Eye (tissue), 1 donor: Measurements from ENCODE around the gene ADGRL2.

Source experiments
- DNase-seq: peaks from one replicate; pipeline ENCODE4 v3.0.0-alpha.2; 2015

Gene ADGRL2

DNA sequence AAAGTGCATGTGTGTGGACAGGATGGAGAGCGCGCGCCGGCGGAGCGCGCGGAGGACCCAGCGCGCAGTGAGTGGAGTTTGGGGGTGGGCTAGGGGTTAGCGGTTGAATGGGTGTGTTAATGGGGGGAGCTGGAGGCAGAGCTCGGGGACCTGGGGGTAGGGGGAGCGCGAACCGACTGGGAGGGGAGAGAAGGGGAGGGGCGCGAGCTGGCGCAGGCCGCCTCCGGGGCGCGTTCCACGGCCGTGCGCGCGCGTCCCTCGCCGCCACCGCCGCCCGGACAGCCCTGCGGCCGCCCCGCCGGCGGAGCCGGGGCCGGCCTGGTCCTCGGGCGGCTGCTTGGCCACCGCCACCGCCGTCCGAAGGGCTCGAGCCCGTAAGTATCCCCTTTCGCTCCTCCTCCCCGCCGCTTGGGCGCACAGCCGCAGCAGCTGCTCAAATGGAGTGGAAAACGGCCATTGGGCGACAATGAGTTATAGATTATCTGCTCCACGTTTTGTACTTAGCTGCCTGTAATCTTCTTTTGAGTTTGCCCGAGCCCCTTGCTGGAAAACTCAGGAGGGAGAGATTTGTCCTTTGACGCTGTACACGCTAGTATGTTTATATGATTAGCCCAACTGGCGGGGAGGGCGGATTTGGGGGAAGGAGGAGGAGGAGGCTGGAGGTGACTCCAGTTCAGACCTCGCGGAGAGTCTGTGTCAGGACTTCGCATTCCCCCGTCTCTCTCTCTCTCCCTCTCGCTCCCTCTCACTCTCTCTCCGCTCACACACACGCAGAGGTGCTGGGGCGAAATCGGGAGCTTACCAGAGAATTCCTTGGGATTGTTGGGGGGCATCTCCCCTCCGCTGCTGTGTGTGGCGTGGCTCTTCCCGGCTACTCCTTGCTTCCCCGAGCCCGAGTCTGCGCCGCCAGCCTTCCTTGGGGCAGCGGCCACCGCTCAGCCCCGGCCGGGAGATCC, at the start of gene ADGRL2:
ADGRL2 (plus strand) TSS at position 240 of the 956 bp plus-strand sequence. CDS start 36,051 bp downstream, outside the sequence.
- DNase-seq = peak; percentile 97

- no peak for DNase-seq
Observed at GRCh38 chr1:81752840-81753239, 47.9 kb upstream of the ADGRL2 start.

- no peak for DNase-seq
Observed at GRCh38 chr1:81754424-81754823, 46.3 kb upstream of the ADGRL2 start.

DNA sequence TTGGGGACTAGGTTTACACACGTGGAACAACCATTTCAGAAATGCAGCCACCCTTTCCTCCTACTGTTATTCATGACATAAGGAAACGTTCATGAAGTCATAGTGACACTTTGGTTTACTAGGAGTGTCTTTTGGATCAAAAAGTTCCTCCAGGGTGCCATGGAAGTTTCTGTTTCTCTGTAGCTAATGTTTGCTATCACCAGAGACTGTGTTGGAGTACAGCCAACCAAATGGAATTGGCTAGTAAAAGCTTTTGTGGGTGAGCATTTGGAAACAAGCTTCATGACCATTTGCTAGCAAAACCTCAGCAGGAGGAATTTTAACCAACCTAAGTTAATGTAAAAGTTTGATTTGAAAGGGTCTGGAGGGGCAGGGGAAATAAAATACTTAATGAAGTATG, 43.9 kb upstream of the ADGRL2 start:
- no peak for DNase-seq

DNA sequence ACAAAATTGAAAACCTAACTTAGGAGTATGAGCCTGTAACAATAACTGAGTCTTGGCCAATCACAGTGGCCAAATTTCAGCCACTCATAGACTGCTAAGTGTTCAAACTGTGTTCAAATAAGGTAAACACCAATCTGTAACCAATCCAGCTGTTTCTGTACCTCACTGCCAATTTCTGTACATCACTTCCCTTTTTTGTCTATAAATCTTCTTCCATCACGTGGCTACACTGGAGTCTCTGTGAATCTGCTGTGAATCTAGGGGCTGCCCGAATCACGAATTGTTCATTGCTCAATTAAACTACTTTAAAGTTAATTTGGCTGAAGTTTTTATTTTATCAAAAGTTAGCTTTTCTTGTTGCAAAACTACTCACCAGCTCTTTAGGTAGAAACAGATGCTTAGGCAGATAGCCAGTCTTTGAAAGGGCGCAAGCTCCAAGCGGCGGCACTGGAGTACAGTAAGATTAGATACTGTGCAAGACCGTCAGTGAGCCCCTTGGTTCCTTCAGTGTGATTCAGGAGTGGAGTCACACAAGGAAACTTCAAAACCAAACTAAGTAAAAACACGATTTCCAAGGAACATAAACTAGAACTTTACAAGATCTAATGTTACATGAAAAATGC, 43.2 kb upstream of the ADGRL2 start:
- DNase-seq = no peak

GRCh38 chr1:81758181-81758580, 42.6 kb upstream of the ADGRL2 start:
- no peak for DNase-seq

- DNase-seq = peak; percentile 21
Observed at GRCh38 chr1:81760477-81761097, 40.1 kb upstream of the ADGRL2 start.

- DNase-seq = no peak
Observed at GRCh38 chr1:81775510-81775909, 25.2 kb upstream of the ADGRL2 start.

DNA sequence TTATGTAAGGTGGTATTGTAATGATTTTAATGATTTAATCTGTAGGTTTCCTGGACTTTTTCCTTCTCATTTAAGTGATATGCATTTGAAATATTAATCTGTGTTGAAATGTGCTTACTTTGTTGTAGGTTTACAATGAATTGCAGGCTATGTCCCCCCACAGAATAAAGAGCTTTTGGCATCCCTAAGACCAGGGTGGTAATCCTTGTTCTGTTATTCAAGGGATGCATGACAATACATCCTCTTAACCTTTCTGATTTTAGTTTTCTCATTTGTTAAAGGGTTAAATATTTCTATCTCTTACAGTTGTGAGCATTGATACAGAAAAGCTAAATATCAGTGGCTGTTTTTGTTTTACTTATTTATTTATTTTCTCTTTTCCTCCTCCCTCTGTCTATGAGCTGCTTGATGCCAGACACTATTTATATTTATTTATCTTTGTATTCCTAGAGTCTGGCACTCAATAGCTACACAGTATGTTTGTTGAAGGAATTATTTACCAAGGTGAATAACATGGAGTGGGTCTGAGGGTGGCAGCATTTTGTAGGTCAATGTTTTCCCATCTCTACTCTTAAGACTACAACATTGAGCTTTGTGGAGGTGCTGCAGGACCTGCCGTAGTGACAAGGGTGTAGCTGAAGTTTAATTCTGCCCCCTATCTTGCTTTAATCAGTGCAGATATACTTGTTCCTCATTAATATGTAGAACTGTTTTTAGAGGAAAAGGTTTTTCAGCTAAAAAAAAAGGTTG, 19.9 kb upstream of the ADGRL2 start:
- no peak for DNase-seq

- DNase-seq = no peak
Observed at GRCh38 chr1:81781749-81782148, 19.0 kb upstream of the ADGRL2 start.

GRCh38 chr1:81792184-81792583, 8.6 kb upstream of the ADGRL2 start:
- DNase-seq = no peak

- DNase-seq = no peak
Observed at GRCh38 chr1:81797701-81798100, 3.0 kb upstream of the ADGRL2 start.

DNA sequence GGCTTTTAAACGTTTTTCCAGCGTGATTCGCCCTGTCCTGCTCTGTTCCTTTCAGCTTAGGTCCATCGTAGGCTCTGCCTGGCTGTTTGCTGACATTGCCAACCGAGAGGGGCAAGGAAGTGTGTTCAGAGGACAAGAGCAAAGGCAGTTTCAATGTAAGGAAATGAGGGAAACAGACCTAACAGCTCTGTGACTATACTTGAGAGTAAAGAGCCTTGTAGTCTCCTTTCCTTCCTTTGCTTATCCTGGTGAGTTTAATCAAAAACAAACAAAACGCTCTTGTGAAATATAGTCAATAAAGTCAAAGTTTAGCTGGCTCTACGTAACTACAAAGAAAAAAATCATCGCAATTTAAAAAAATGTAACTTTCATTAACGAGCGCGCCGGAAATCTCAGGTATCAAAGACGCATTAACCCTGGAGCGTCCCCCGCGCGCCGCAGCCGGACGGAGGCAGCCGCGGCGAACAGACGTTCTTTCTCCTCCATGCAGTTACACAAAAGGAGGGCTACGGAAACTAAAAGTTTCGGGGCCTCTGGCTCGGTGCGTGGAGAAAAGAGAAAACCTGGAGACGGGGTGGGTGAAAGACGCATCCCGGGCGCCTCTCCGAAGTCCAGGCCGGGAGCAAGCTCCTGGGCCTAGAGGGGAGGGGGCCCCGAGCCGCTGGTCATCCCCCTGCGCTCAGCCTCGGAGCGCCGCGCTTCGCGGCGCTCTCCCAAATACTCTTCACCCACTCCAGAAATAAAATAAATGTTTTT, 617 bp upstream of the ADGRL2 start:
- peak; percentile 94 for DNase-seq

GRCh38 chr1:81801651-81802456, 1.1 kb downstream of the ADGRL2 start:
- DNase-seq = peak; percentile 86

- DNase-seq = peak; percentile 86
Observed at GRCh38 chr1:81802457-81802706, 1.6 kb downstream of the ADGRL2 start.

GRCh38 chr1:81802707-81803430, 2.1 kb downstream of the ADGRL2 start:
- peak; percentile 89 for DNase-seq

- DNase-seq = peak; percentile 85
Observed at GRCh38 chr1:81803431-81804110, 2.8 kb downstream of the ADGRL2 start.

DNA sequence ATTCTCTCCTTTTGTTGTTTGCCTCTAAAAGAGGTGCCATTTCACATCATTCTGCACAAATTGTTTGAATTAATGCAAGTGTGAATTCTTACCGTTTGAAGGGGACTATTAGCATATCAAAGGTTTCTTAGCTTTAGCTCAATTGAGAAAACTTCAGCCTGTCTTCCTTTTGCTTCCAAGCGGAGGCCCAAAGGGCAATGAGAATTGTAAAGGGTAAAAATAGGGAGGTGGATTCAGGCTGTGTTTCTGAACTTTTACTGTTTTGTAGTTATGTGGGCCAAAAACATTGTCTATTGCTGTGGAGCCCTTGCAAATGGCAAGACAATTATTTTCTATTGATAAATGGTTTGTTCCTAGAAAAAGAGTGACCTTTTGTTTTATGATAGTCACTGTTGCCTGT, 3.6 kb downstream of the ADGRL2 start:
- peak; percentile 62 for DNase-seq

DNA sequence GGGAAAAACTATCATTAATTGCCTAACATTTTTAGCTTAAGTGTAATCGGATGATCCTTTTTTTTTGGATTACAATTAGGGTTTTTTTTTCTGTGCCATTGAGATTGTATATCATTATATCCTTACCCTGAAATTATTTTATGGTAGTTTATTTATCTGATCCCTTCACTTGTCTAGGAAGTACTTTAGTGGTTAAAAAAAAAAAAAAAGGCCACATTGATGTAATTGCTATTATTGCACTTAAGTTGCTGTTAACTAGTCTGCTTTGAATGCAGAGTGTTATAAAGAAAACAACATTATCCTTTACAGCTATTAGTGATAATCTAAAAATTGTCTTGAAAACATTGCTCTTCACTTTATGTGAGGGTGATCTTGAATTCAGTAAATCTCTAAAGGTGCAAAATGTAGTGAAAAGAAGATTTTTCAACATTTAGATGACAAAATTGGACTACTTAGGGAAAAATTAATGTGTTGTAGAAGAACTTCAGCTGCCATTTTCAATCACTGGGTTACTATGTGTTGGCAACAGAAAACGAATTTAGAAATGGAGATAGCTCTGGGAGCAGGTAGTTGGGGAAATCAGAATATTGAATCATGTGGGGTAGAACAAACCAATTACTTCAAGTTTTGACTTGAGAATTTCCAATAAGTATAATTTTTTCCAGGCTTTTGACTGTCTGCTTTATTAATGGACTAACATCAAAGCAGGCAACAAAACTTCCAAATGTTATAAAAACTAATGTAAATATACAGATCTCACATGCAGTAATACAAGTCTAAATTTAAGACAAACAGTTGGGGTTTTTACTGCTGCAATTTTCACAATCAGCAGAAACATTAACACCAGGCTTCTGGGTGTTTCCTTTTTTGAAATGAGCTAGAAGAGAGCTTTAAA, 5.0 kb downstream of the ADGRL2 start:
- peak; percentile 38 for DNase-seq
